WTC11 (cell line): ENCODE results near the gene RTP5. TPM values are rescaled to one million over a fixed set of nuclear protein-coding genes. Genes with fewer than 3 reads are reported as not detected.
"Not testable (repeated sequence)": the region's sequence is repeated elsewhere in the genome, so short reads cannot be mapped to it uniquely, and the experiment has no call there.

Source experiments
- ATAC-seq: fragments of 200-7000 bp; cut with Tn5 transposase; 2 replicates; pipeline ENCODE4 v1.10.0; 2021; ENCODE audit warnings: mild to moderate bottlenecking, moderate library complexity
- CTCF ChIA-PET: fragments of 300-600 bp; sonication (Branson Sonifier 250); formaldehyde crosslinking; loops from one replicate; lab custom pipeline; 2021; ENCODE audit warnings: antibody characterized with exemption; lab: Charles Lee
- POLR2A ChIA-PET: fragments of 350-600 bp; sonication (Branson Sonifier 250); formaldehyde crosslinking; loops from one replicate; lab custom pipeline; 2021; ENCODE audit warnings: antibody characterized with exemption; lab: Charles Lee
- DNase-seq: peaks from one replicate; pipeline ENCODE4 v3.0.0; 2021; ENCODE audit warnings: low spot score
- H3K27ac Mint-ChIP-seq: 2 replicates; pipeline ENCODE4 v1.8.0; 2021; ENCODE audit warnings: mixed read lengths
- H3K27me3 Mint-ChIP-seq: 2 replicates; pipeline ENCODE4 v1.8.0; 2021; ENCODE audit warnings: low read depth, mild to moderate bottlenecking, moderate library complexity, mixed read lengths
- H3K36me3 Mint-ChIP-seq: 2 replicates; pipeline ENCODE4 v1.8.0; 2021; ENCODE audit warnings: mixed read lengths
- H3K4me1 Mint-ChIP-seq: 2 replicates; pipeline ENCODE4 v1.8.0; 2022; ENCODE audit warnings: mixed read lengths
- H3K4me3 Mint-ChIP-seq: 2 replicates; pipeline ENCODE4 v1.8.0; 2021; ENCODE audit warnings: mild to moderate bottlenecking, moderate library complexity, mixed read lengths
- H3K9me3 Mint-ChIP-seq: 2 replicates; pipeline ENCODE4 v1.8.0; 2021; ENCODE audit warnings: mixed read lengths
- CREM ChIP-seq: sonication (generic); formaldehyde crosslinking; IDR thresholded peaks from 2 replicates; pipeline ENCODE4 v1.8.1; 2022; ENCODE audit warnings: mild to moderate bottlenecking, missing genetic modification reagents, moderate library complexity
- ELF4 ChIP-seq: sonication (generic); formaldehyde crosslinking; IDR thresholded peaks from 2 replicates; pipeline ENCODE4 v1.8.1; 2022; ENCODE audit warnings: low read depth, mild to moderate bottlenecking, moderate library complexity, missing genetic modification reagents
- FOXK1 ChIP-seq: sonication (generic); formaldehyde crosslinking; IDR thresholded peaks from 2 replicates; pipeline ENCODE4 v1.8.0; 2022; ENCODE audit warnings: mild to moderate bottlenecking, moderate library complexity, missing genetic modification reagents
- FOXP1 ChIP-seq: sonication (generic); formaldehyde crosslinking; IDR thresholded peaks from 2 replicates; pipeline ENCODE4 v1.8.0; 2022; ENCODE audit warnings: missing genetic modification reagents, mild to moderate bottlenecking, moderate library complexity, borderline replicate concordance
- MYBL2 ChIP-seq: sonication (generic); formaldehyde crosslinking; IDR thresholded peaks from 2 replicates; pipeline ENCODE4 v1.8.1; 2023; ENCODE audit warnings: mild to moderate bottlenecking, moderate library complexity, missing genetic modification reagents
- NR3C1 ChIP-seq: sonication (generic); formaldehyde crosslinking; conservative IDR thresholded peaks from 2 replicates; pipeline ENCODE4 v1.8.1; 2023; ENCODE audit warnings: low read depth, mild to moderate bottlenecking, missing genetic modification reagents
- SMAD4 ChIP-seq: sonication (generic); formaldehyde crosslinking; IDR thresholded peaks from 2 replicates; pipeline ENCODE4 v1.8.0; 2022; ENCODE audit warnings: mild to moderate bottlenecking, missing genetic modification reagents
- TCF7 ChIP-seq: sonication (generic); formaldehyde crosslinking; IDR thresholded peaks from 2 replicates; pipeline ENCODE4 v1.8.0; 2022; ENCODE audit warnings: mild to moderate bottlenecking, low read depth, missing genetic modification reagents, moderate library complexity
- ZMAT4 ChIP-seq: fragments of 250-450 bp; sonication (Bioruptor Pico); IDR thresholded peaks from 2 replicates; pipeline ENCODE4 v1.9.0; 2021; ENCODE audit warnings: mild to moderate bottlenecking
- ZNF121 ChIP-seq: sonication (generic); formaldehyde crosslinking; IDR thresholded peaks from 2 replicates; pipeline ENCODE4 v1.8.0; 2023; ENCODE audit warnings: missing genetic modification reagents
- total RNA-seq: library from RNA; stranded (reverse); gene quantifications from 3 replicates; pipeline ENCODE4 v1.2.3, GENCODE V29; 2021
- TF ChIP-seq, protein P1 (sequence below): sonication (generic); formaldehyde crosslinking; IDR thresholded peaks from 2 replicates; pipeline ENCODE4 v1.8.0; 2023; ENCODE audit warnings: missing genetic modification reagents
- TF ChIP-seq, protein P2 (sequence below): sonication (generic); formaldehyde crosslinking; IDR thresholded peaks from 2 replicates; pipeline ENCODE4 v1.8.1; 2023; ENCODE audit warnings: mild to moderate bottlenecking, missing genetic modification reagents, moderate library complexity
- TF ChIP-seq, protein P3 (sequence below): sonication (generic); formaldehyde crosslinking; IDR thresholded peaks from 2 replicates; pipeline ENCODE4 v1.8.1; 2022; ENCODE audit warnings: mild to moderate bottlenecking, moderate library complexity, missing genetic modification reagents
- TF ChIP-seq, protein P4 (sequence below): sonication (generic); formaldehyde crosslinking; IDR thresholded peaks from 2 replicates; pipeline ENCODE4 v1.8.1; 2023; ENCODE audit warnings: mild to moderate bottlenecking, missing genetic modification reagents, borderline replicate concordance
- TF ChIP-seq, protein P5 (sequence below): sonication (generic); formaldehyde crosslinking; IDR thresholded peaks from 2 replicates; pipeline ENCODE4 v1.8.1; 2022; ENCODE audit warnings: low read depth, missing genetic modification reagents, borderline replicate concordance

Gene RTP5
- total RNA-seq, 1 experiment from 2014 or later, result not detected

DNA sequence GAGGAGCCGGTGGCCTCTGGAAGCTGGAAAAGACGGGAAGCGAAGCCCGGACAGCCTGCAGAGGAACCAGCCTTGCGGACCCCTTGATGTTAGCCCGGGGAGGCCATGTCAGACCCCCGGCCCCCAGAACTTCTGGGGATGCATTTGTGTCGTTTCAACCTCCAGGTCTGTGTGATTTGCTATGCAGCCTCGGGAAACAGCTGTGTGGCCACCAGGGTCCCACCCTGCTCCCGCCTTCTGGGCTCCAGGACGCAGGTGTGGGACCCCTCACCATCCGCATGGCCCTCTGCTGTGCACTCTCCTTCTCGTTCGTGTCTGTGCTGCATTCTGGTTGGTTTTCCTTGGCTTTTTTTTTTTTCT lies 47.3 kb upstream of the RTP5 start:
- H3K4me1 Mint-ChIP-seq, result peaks cover 7% of the 10 kb centered on the region; the same call in 1 of the 2 replicates
- TF ChIP-seq, protein P1, sequence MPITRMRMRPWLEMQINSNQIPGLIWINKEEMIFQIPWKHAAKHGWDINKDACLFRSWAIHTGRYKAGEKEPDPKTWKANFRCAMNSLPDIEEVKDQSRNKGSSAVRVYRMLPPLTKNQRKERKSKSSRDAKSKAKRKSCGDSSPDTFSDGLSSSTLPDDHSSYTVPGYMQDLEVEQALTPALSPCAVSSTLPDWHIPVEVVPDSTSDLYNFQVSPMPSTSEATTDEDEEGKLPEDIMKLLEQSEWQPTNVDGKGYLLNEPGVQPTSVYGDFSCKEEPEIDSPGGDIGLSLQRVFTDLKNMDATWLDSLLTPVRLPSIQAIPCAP (CRISPR knock-in tag), result no peak
- no peak for TF ChIP-seq FOXP1 (CRISPR knock-in tag)
- ChIA-PET CTCF (no interaction called here), POLR2A (no interaction called here)
- no peak for DNase-seq
- ATAC-seq, result no peak
- H3K27me3 Mint-ChIP-seq, result peaks cover 15% of the 10 kb centered on the region
- H3K9me3 Mint-ChIP-seq, result peaks cover 29% of the 10 kb centered on the region
- peaks cover 10% of the 10 kb centered on the region for H3K36me3 Mint-ChIP-seq
- no peak overlapping the region for H3K27ac Mint-ChIP-seq
- no peak overlapping the region for H3K4me3 Mint-ChIP-seq

DNA sequence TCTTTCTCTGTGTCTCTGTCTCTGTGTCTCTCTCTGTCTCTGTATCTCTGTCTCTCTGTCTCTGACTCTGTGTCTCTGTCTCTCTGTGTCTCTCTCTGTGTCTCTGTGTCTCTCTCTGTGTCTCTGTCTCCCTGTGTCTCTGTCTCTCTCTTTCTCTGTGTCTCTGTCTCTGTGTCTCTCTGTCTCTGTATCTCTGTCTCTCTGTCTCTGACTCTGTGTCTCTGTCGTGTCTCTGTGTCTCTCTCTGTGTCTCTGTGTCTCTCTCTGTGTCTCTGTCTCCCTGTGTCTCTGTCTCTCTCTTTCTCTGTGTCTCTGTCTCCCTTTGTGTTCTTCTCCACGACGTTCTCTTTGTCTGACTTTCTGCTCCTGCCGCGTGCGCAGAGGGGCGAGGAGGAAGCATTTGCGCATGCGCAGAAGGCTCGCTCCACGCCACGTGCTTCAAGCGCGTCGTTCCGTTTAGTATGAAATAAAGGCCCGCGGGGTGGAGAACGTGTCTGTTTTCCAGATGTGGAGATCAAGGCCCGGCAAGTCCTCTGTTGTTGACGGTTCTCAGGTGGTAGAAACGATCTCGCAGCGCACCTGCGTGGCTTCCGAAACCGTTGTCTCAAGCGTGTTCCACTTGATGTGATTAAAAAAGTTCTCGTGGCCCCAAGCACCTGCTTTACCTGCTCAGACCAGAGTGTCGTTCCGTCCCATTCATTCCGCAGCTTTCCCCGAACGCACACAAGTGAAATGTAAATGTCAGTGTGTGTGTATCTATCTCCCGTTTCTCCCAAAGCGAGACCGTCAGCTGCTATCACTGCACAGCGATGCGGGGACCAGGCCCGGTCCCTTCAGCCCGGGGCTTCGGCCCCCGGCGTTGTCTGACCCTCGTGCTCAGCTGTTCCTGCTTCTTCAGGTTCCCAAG lies 45.7 kb upstream of the RTP5 start:
- H3K4me1 Mint-ChIP-seq, H3K27ac Mint-ChIP-seq, CTCF ChIA-PET, H3K4me3 Mint-ChIP-seq, POLR2A ChIA-PET, DNase-seq, ATAC-seq: not testable (repeated sequence)
- H3K36me3 Mint-ChIP-seq, result peaks cover 13% of the 10 kb centered on the region
- H3K9me3 Mint-ChIP-seq, result peaks cover 40% of the 10 kb centered on the region
- peaks cover 25% of the 10 kb centered on the region for H3K27me3 Mint-ChIP-seq

GRCh38 chr2:241827394-241827793 lies 42.1 kb upstream of the RTP5 start:
- TF ChIP-seq NR3C1 (CRISPR knock-in tag) (no peak), CREM (CRISPR knock-in tag) (no peak), FOXK1 (no peak), ELF4 (CRISPR knock-in tag) (no peak), SMAD4 (CRISPR knock-in tag) (no peak), MYBL2 (no peak), ZMAT4 (CRISPR knock-in tag) (no peak), TCF7 (CRISPR knock-in tag) (no peak), ZNF121 (CRISPR knock-in tag) (no peak)
- TF ChIP-seq, protein P2, sequence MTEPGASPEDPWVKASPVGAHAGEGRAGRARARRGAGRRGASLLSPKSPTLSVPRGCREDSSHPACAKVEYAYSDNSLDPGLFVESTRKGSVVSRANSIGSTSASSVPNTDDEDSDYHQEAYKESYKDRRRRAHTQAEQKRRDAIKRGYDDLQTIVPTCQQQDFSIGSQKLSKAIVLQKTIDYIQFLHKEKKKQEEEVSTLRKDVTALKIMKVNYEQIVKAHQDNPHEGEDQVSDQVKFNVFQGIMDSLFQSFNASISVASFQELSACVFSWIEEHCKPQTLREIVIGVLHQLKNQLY (CRISPR knock-in tag), result no peak
- TF ChIP-seq, protein P3, sequence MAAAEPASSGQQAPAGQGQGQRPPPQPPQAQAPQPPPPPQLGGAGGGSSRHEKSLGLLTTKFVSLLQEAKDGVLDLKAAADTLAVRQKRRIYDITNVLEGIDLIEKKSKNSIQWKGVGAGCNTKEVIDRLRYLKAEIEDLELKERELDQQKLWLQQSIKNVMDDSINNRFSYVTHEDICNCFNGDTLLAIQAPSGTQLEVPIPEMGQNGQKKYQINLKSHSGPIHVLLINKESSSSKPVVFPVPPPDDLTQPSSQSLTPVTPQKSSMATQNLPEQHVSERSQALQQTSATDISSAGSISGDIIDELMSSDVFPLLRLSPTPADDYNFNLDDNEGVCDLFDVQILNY (CRISPR knock-in tag), result no peak
- TF ChIP-seq, protein P4, sequence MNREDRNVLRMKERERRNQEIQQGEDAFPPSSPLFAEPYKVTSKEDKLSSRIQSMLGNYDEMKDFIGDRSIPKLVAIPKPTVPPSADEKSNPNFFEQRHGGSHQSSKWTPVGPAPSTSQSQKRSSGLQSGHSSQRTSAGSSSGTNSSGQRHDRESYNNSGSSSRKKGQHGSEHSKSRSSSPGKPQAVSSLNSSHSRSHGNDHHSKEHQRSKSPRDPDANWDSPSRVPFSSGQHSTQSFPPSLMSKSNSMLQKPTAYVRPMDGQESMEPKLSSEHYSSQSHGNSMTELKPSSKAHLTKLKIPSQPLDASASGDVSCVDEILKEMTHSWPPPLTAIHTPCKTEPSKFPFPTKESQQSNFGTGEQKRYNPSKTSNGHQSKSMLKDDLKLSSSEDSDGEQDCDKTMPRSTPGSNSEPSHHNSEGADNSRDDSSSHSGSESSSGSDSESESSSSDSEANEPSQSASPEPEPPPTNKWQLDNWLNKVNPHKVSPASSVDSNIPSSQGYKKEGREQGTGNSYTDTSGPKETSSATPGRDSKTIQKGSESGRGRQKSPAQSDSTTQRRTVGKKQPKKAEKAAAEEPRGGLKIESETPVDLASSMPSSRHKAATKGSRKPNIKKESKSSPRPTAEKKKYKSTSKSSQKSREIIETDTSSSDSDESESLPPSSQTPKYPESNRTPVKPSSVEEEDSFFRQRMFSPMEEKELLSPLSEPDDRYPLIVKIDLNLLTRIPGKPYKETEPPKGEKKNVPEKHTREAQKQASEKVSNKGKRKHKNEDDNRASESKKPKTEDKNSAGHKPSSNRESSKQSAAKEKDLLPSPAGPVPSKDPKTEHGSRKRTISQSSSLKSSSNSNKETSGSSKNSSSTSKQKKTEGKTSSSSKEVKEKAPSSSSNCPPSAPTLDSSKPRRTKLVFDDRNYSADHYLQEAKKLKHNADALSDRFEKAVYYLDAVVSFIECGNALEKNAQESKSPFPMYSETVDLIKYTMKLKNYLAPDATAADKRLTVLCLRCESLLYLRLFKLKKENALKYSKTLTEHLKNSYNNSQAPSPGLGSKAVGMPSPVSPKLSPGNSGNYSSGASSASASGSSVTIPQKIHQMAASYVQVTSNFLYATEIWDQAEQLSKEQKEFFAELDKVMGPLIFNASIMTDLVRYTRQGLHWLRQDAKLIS (CRISPR knock-in tag), result no peak
- TF ChIP-seq, protein P5, sequence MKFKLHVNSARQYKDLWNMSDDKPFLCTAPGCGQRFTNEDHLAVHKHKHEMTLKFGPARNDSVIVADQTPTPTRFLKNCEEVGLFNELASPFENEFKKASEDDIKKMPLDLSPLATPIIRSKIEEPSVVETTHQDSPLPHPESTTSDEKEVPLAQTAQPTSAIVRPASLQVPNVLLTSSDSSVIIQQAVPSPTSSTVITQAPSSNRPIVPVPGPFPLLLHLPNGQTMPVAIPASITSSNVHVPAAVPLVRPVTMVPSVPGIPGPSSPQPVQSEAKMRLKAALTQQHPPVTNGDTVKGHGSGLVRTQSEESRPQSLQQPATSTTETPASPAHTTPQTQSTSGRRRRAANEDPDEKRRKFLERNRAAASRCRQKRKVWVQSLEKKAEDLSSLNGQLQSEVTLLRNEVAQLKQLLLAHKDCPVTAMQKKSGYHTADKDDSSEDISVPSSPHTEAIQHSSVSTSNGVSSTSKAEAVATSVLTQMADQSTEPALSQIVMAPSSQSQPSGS (CRISPR knock-in tag), result no peak
- Mint-ChIP-seq H3K27ac (no peak overlapping the region), H3K27me3 (peaks cover 25% of the 10 kb centered on the region), H3K9me3 (peaks cover 40% of the 10 kb centered on the region), H3K4me1 (no peaks in the 10 kb centered on the region), H3K36me3 (peaks cover 13% of the 10 kb centered on the region), H3K4me3 (no peak overlapping the region)
- ChIA-PET CTCF (no interaction called here), POLR2A (interaction anchor here (0.6 kb wide), 1 partner anchor 136 kb away, joined by 4 read pairs; no protein-coding TSS in a partner anchor)
- no peak for DNase-seq
- no peak for ATAC-seq
